Right cardiac atrium (tissue), 5 donors: ENCODE data around the gene SEMA3C. TPM values are rescaled to one million over a fixed set of nuclear protein-coding genes. Genes with fewer than 3 reads are reported as not detected.

ENCODE experiments used
- ATAC-seq, 2 donors: fragments of 200-7000 bp; cut with Tn5 transposase; one replicate each; pipeline versions ENCODE4 v1.8.0 to v1.9.1; 2020; ENCODE audit warnings: moderate library complexity in 2 of 2, mild to moderate bottlenecking in 1 of 2
- DNase-seq, 3 donors: peaks; one replicate each; pipeline ENCODE4 v3.0.0-alpha.2; 2020
- H3K27ac ChIP-seq: one replicate; pipeline ENCODE4 v1.5.1; 2013; ENCODE audit warnings: mild to moderate bottlenecking, low read length, control low read depth, moderate library complexity
- H3K27me3 ChIP-seq: one replicate; pipeline ENCODE4 v1.6.1; 2013; ENCODE audit not compliant: control insufficient read depth, insufficient read depth
- H3K4me1 ChIP-seq: one replicate; pipeline ENCODE4 v1.6.1; 2013; ENCODE audit warnings: low read length; ENCODE audit not compliant: control insufficient read depth, insufficient read depth
- H3K4me3 ChIP-seq: one replicate; pipeline ENCODE4 v1.5.1; 2013; ENCODE audit warnings: low read length, control low read depth
- H3K9me3 ChIP-seq: one replicate; pipeline ENCODE4 v1.6.1; 2013; ENCODE audit warnings: low read length; ENCODE audit not compliant: control insufficient read depth
- WGBS: extraction: QIAGEN DNeasy Blood & Tissue Kit; methylation state at CpG from one replicate; pipeline ENCODE4 v1.1.7; 2013; 5-methylcytosine and 5-hydroxymethylcytosine counted together
- intact Hi-C, 4 donors: fragments of 100-400 bp; cut with DNase I; formaldehyde crosslinking; loops; one replicate each; pipeline versions ENCODE4 v1.11.0 to v1.14.0; 2022 to 2023
- polyA plus RNA-seq: library from polyadenylated mRNA; stranded (reverse); fragments of 200-250 nt; gene quantifications from one replicate; pipeline ENCODE4 v1.2.3, GENCODE V29; 2013
- total RNA-seq, 4 donors: library from RNA; stranded (reverse); fragmentation: NEBNext Ultra II Directional; extraction: Animal tissue kit (Norgen Biotek cat#: 25700); gene quantifications; one replicate each; pipeline ENCODE4 v1.2.1, GENCODE V29; 2021
- donor health status: healthy with polysubstance abuse.
- donor health status: DM: no; HTN: yes; CAD: no.
- donor health status: DM: no; HTN: no; CAD: no.
- donor health status: DM: no; HTN: yes; CAD: no; lungs with severe emphysema.
- donor health status: DM: yes; HTN: yes; CAD: no.

SEMA3C gene
- total and polyA plus RNA-seq, 5 donors, result 10.1 to 42.3 (median 40.0) TPM

DNA sequence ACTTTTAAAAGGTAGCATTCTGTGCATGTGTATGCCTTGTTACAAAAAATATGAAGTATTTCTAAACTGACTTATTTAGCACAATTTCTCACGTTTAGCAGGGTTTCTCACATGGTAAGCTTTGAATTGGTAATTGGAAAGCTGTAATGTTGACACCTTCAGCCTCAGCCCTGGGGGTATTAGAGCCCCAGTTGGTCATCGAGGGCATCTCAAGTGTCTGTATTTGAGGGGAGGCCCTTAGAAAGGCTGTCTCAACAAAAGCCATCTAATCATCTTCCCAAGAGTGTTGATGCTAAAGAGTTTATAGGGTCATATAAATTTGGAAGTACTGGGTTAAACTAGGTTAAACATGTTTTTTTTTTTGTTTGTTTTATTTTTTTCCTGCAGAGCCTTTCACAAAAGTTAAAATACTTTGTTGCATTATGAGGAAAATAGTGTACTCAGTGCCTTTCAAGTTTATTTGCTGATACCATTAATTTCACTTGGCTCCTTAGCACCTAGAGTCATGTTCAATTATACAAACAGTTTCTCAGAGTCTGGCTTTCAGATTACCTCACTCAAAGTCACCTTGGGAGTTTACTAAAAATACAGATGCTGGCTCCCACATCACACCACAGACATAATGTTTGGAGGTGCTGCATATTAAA, 146.4 kb downstream of the SEMA3C start:
- Histone ChIP-seq H3K9me3 (no peaks in the 10 kb centered on the region), H3K4me3 (no peak overlapping the region), H3K27ac (peak overlapping the region; percentile 25), H3K4me1 (peaks cover 1% of the 10 kb centered on the region), H3K27me3 (no peaks in the 10 kb centered on the region)
- ATAC-seq (peak; percentile 28 to 52), DNase-seq (no peak)
- WGBS, result 33% methylated on average over 2 of the region's 2 CpGs
- intact Hi-C loops, result no loop called here

DNA sequence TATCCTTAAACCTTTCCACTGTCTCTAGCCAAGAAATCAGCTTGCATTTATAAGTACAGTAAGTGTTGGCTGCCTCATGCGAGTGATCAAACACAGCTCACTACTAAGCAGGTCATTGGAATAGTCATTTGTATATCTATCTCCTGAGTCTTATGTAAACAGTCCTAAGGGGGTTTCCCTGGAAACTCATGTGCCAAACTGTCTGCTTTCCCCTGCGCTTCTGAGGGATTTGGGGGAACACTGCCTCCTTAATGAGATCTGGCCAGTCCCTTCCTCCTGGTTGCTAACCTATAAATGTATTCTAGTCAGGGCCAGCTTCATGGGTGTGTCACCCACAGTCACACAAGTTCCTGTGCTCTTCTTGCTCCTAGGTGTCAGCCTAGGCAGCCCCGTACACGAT, 147.3 kb downstream of the SEMA3C start:
- WGBS, result 62% methylated on average over 4 of the region's 4 CpGs
- no peaks in the 10 kb centered on the region for H3K27me3 ChIP-seq
- H3K4me1 ChIP-seq, result peaks cover 1% of the 10 kb centered on the region
- DNase-seq (no peak), ATAC-seq (peak; percentile 32 to 74)
- H3K27ac ChIP-seq, result no peak overlapping the region
- intact Hi-C loops, result no loop called here
- H3K9me3 ChIP-seq, result no peaks in the 10 kb centered on the region
- H3K4me3 ChIP-seq, result no peak overlapping the region

DNA sequence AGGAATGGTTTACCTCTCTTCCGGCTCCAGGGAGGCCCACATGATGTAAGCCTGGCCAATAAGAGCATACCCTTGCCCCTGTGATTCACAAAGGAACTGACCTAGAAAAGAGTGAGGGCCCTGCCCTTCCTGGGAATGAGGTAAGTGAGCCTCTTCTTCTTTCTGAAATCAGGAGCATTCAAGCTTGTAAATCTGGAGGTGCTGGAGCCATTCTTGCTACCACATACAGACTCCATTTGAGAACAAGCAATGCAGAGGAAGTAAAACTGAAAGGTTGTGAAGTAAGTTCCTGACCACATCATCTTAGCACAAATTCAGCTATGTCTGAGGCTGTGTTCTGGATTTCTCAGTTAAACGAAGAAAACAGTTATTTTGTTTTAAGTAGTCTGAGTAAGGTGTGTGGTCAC, 148.2 kb downstream of the SEMA3C start:
- WGBS, result 81% methylated on average over 2 of the region's 2 CpGs
- H3K4me1 ChIP-seq, result peaks cover 1% of the 10 kb centered on the region
- no peak overlapping the region for H3K27ac ChIP-seq
- no peaks in the 10 kb centered on the region for H3K9me3 ChIP-seq
- no peak overlapping the region for H3K4me3 ChIP-seq
- intact Hi-C loops, result no loop called here
- H3K27me3 ChIP-seq, result no peaks in the 10 kb centered on the region
- no peak for DNase-seq
- no peak for ATAC-seq

DNA sequence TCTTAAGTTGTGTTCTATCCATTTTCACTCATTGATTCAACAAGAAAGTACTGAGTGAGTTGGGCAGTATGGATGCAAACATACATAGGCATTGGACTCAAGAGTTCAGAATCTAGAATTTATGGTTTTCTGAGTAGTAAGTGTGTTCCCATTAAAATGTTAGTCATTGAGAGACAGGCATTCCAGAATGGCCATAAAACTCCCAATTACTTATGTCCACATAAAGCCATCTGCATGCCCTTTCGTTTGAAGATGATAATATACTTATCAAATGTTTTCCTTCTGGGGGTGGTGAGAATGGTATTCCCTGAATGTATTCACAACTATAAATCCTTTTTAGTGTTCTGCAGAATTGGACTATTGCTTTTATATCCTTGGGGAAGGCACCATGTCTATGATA, 148.8 kb downstream of the SEMA3C start:
- ATAC-seq, result no peak
- WGBS, result 67% methylated on average over 1 of the region's 1 CpG
- Histone ChIP-seq H3K9me3 (no peaks in the 10 kb centered on the region), H3K4me1 (peaks cover 1% of the 10 kb centered on the region), H3K27ac (no peak overlapping the region), H3K4me3 (no peak overlapping the region), H3K27me3 (no peaks in the 10 kb centered on the region)
- no peak for DNase-seq
- intact Hi-C loops, result no loop called here

DNA sequence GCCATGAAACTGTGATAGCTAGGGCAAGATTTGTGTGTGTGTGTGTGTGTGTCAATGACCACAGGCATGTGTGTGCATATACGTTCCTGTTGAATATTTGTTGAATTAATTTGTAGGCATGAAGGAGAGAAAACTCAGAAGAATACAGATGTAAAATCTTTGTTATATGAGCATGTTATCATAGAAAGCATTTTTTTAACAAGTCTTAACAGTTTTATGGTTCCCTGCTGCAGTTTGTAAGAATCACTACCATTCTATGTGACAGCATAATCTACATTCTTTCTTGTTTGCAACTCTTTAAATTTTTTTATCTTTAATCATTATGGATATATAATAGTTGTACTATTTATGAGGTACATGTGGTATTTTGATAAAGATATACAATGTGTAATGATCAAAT, 150.1 kb downstream of the SEMA3C start:
- Histone ChIP-seq H3K4me3 (no peak overlapping the region), H3K27ac (no peak overlapping the region), H3K4me1 (peaks cover 1% of the 10 kb centered on the region), H3K27me3 (no peaks in the 10 kb centered on the region), H3K9me3 (no peaks in the 10 kb centered on the region)
- 87% methylated on average over 1 of the region's 1 CpG for WGBS
- no peak for DNase-seq
- ATAC-seq, result no peak
- intact Hi-C loops, result no loop called here

DNA sequence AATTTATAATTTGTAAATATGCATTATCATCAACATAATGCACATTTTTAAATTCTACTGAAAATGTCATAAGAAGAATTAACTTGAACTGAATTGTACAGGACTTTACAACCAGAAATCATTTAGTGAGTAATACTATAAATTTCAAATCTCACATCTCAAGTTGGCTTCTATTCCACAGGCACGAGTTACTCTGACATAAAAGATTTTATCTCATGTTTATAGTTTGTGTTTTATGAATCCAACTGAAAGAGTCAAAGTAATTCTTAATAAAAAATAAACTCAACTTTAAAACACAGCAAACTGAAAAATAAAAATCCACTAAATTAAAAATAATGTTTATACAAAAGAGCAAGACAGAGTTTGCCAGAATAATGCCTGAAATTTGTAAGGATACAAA, 151.2 kb downstream of the SEMA3C start:
- DNase-seq (no peak), ATAC-seq (no peak)
- WGBS, result 25% methylated on average over 1 of the region's 1 CpG
- no peak overlapping the region for H3K27ac ChIP-seq
- H3K27me3 ChIP-seq, result no peaks in the 10 kb centered on the region
- H3K4me1 ChIP-seq, result peaks cover 1% of the 10 kb centered on the region
- intact Hi-C loops, result no loop called here
- no peak overlapping the region for H3K4me3 ChIP-seq
- no peaks in the 10 kb centered on the region for H3K9me3 ChIP-seq

DNA sequence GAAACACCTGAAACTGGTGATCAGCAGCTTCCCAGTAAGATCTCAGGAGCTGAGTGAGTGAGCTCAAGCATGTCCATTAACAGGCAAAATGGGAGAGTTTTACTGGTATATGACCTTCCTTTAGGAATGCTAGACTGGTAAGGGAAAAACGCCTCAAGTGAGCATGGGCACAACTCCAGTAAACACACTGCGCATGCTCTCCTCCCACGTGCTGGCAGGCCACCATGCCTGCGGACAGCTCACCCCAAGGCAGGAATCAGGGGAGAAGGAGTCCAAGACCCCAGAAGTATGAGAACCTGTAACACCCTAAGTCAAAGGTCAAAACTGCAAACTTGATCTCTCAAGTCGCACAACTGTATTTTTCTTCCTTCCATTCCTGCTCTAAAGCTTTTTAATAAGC, 152.1 kb downstream of the SEMA3C start:
- Histone ChIP-seq H3K9me3 (no peaks in the 10 kb centered on the region), H3K27ac (no peak overlapping the region), H3K4me1 (peaks cover 1% of the 10 kb centered on the region), H3K27me3 (no peaks in the 10 kb centered on the region), H3K4me3 (no peak overlapping the region)
- DNase-seq (no peak), ATAC-seq (no peak)
- 66% methylated on average over 5 of the region's 5 CpGs for WGBS
- intact Hi-C loops, result no loop called here

DNA sequence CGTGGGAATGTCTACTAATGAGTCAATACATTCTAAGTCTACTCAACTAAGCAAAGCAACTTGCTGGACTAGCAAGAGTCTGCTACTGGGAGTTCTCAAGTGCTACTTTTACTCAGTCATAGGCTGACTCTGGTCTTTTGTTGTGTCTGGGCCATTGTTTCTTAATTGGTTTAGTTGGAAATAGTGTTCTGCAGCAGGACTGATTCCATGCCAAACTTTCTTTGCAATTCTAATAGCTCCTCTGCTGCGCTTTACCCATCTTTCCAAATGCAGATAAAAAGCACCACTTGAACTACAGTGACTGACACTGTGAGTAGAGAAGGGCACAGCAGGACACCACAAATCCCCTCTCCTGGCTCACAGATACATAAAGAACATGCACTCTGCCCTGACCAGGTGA, 154.7 kb downstream of the SEMA3C start:
- ATAC-seq, result peak in 1 of 2 donors; percentile 68
- intact Hi-C loops, result no loop called here
- H3K27ac ChIP-seq, result no peak overlapping the region

DNA sequence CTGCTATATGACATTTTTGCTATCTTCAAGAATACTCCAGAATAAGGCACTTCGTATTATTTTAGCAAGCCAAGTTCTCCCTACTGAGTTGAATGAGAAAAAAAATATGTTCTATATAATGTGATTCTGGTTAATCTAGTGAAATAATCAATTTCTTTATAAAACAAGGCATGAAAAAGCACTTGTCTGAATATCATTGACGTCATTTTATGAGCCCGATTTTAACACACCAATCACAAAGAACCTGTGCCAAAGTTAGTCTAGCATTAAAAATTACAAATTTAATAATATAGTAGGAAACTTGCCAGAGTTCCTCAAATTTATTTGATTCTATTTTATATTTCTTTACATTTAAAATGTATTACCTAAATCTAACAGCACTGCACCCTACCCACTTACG, 155.1 kb downstream of the SEMA3C start:
- Histone ChIP-seq H3K27ac (no peak overlapping the region), H3K4me3 (no peak overlapping the region), H3K27me3 (no peaks in the 10 kb centered on the region), H3K9me3 (no peaks in the 10 kb centered on the region), H3K4me1 (no peaks in the 10 kb centered on the region)
- ATAC-seq, result no peak
- intact Hi-C loops, result no loop called here
- 71% methylated on average over 4 of the region's 4 CpGs for WGBS
- no peak for DNase-seq

More for the DNA sequence above, 154.7 kb downstream of the SEMA3C start:
- Histone ChIP-seq H3K9me3 (no peaks in the 10 kb centered on the region), H3K4me3 (no peak overlapping the region), H3K4me1 (no peaks in the 10 kb centered on the region), H3K27me3 (no peaks in the 10 kb centered on the region)
- DNase-seq, result no peak
- whole genome bisulfite sequencing, result 69% methylated on average over 2 of the region's 2 CpGs

DNA sequence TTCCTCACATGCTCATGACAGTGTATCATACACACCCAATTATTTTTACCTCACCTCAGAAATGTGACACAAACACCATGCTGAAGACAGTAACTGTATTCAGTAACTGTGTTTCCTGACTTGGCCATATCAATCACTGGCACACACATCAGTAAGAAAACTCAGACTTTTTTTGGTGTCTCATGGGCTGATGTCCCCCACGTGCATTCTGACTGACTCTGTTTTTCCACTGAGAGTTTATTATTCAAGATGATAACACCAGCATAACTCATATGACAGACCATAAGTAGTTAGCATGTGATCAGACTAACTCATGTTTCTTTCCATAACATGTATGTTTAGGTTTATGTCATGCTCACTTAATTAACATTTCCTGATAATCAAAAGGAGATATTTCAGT, 155.6 kb downstream of the SEMA3C start:
- intact Hi-C loops, result no loop called here
- DNase-seq, result no peak
- no peak for ATAC-seq
- H3K27ac ChIP-seq, result no peak overlapping the region
- H3K4me1 ChIP-seq, result no peaks in the 10 kb centered on the region
- no peaks in the 10 kb centered on the region for H3K27me3 ChIP-seq
- H3K4me3 ChIP-seq, result no peak overlapping the region
- whole genome bisulfite sequencing, result 29% methylated on average over 1 of the region's 1 CpG
- H3K9me3 ChIP-seq, result no peaks in the 10 kb centered on the region

DNA sequence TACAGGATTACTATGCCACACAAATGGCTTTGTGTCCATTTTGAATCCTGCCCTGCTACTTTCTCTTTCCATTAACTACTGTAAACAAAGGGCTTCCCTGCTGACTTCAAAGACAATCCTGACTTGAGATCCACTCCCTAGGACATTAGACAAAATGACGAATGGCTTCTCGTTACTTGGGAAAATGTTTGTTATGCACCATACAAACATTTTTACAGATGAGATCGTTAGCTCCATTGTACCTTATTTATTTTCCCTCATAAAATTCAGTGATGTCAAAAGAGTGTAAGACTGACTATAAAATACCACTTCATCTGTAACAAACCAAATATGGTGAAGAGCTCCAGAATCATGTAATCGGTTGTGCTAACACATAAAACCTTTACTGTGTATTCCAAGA, 158.6 kb downstream of the SEMA3C start:
- Histone ChIP-seq H3K27ac (no peak overlapping the region), H3K27me3 (no peaks in the 10 kb centered on the region), H3K4me3 (no peak overlapping the region), H3K9me3 (no peaks in the 10 kb centered on the region), H3K4me1 (no peaks in the 10 kb centered on the region)
- no peak for DNase-seq
- intact Hi-C loops, result no loop called here
- 75% methylated on average over 4 of the region's 4 CpGs for WGBS
- no peak for ATAC-seq
